G401.6 (cell line): ENCODE results near the gene SPATA18.
"Not testable (repeated sequence)": the region's sequence is repeated elsewhere in the genome, so short reads cannot be mapped to it uniquely, and the experiment has no call there.

Experiments
- FAIRE-seq: peaks from 2 replicates; lab custom pipeline; 2012; peaks lifted over from hg19 to GRCh38; lab: Jason Lieb, UNC

Gene SPATA18

DNA sequence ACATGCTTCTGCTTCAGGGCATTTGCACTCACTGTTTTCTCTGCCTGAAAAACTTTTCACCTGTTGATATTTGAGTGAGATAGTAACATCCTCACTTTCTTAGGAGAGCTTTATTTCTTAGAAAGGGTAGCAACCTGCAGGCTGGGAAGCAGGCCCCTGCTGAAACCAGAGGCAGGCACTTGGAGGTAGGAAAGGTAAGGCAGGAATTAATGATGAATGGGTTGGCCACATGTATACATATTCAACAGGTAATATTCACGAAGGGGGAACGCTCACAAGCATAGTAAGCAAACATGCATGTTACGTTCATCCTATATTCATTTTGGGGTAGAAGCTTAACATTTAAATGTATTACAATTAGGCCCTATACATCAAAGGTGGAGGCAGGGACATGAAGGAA is 3.1 kb downstream of the SPATA18 start:
- FAIRE-seq = no peak

GRCh38 chr4:52057196-52057595 is 6.1 kb downstream of the SPATA18 start:
- no peak for FAIRE-seq

DNA sequence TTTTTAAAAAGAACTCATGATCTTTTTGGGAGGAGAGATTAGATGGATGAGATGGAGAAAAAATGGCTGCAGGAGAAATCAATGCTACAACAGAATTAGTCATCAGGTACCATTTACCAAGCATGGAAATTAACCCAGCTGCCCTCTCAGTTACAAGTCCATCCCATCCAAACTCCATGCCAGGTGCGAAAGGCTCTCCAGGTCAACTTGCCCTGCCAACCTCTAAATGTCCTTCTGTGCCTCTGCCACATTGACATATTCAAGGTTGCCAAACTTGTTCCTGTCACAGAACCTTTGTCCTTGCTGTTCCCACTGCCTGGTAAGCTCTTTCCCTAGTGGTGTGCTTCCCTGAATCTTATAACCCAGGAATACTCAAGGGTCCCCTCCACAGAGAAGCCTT is 7.2 kb downstream of the SPATA18 start:
- FAIRE-seq = no peak

DNA sequence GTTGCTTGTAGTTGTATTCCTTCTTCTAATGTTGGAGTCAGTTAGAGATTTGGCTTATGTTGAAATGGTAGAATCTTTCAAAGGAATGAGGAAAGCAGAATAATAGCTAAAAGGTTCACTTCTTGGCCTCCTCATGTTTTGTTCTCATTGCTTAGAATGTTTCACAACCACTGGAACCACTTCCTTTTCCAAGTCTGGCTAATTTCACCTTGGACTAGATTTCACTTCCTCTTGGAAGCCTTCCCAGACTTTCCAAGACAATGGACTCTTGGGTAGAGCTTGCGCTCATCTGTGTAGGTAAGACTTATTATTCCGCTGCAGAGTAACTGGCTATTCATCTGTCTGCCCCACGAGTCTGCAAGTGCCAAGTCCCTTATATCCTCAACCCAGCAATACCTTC is 8.3 kb downstream of the SPATA18 start:
- FAIRE-seq = no peak

GRCh38 chr4:52069571-52069970 is 18.5 kb downstream of the SPATA18 start:
- FAIRE-seq = no peak

GRCh38 chr4:52071791-52072546 is 20.9 kb downstream of the SPATA18 start:
- FAIRE-seq = no peak

- no peak for FAIRE-seq
Observed at GRCh38 chr4:52076731-52077130, 25.6 kb downstream of the SPATA18 start.

DNA sequence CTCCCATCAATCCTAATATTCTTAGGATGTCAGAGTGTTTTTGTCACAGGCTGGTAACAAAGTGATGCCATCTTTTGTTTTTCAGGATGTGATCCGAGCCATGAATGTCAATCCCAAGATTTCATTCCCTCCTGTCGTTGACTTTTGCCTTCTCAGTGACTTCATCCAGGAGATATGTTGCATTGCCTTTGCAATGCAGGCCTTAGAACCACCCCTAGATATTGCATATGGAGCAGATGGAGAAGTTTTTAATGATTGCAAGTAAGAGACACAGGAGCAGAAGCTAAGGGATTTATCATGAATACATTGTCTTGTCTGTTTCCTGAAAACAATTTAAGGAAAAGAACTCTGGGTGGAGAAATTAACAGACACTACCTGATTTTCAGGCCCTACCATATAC is 28.6 kb downstream of the SPATA18 start:
- FAIRE-seq = no peak

DNA sequence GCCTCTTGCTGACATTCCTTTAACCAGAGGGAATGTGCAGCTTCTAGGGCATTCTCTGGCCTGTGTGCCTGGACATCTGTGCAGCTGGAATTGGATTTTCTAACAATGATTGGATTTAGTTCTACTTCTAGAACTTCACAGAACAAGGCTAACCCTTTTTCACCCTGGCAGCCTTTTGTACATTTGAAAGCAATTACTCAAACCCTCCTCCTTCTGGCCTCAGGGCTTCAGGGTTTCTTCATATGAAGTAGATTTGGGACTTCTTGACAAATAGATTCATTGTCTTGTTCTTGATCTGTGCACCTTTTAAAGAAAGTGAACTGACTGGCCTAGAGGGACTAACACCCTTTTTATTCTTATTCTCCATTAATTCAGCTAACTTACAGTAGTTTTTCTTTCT is 30.1 kb downstream of the SPATA18 start:
- no peak for FAIRE-seq

DNA sequence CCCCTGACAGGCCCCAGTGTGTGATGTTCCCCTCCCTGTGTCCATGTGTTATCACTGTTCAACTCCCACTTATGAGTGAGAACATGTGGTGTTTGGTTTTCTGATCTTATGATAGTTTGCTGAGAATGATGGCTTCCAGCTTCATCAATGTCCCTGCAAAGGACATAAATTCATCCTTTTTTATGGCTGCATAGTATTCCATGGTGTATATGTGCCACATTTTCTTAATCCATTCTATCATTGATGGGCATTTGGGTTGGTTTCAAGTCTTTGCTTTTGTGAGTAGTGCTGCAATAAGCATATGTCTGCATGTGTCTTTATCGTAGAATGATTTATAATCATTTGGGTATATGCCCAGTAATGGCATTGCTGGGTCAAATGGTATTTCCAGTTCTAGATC is 35.3 kb downstream of the SPATA18 start:
- FAIRE-seq = not testable (repeated sequence)

DNA sequence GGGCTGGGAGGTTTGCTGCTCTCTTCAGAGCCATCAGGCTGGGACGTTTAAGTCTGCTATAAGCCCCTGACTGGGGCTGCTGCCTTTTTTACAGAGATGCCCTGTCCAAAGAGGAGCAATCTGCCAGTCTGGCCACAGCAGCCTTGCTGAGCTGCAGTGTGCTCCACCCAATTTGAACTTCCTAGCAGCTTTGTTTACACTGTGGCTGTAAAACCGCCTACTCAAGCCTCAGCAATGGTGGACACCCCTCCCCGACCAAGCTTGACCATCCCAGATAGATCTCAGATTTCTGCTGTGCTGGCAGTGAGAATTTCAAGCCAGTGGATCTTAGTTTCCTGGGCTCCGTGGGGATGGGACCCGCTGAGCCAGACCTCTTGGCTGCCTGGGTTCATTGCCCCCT is 40.7 kb downstream of the SPATA18 start:
- no peak for FAIRE-seq

GRCh38 chr4:52093466-52093865 is 42.4 kb downstream of the SPATA18 start:
- no peak for FAIRE-seq

GRCh38 chr4:52094376-52095145 is 43.5 kb downstream of the SPATA18 start:
- no peak for FAIRE-seq

DNA sequence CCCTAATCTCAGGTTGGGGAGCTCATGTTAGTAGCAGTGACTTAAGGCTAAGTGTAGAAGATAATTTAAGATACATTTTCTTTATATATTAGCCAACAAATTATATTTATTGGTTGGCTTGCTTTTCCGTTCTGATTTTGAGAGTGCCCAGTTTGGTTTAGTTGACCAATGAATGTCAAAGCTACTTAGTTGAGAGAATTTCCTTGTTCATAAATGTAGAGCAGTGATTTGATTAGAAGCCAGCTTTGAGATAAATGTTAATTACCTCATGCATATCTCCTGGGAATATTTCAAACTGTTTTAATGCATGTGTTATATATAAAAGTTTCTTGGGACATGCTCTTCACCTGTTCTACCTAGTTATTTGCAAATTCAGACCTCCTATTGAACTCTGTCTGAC is 44.3 kb downstream of the SPATA18 start:
- no peak for FAIRE-seq

DNA sequence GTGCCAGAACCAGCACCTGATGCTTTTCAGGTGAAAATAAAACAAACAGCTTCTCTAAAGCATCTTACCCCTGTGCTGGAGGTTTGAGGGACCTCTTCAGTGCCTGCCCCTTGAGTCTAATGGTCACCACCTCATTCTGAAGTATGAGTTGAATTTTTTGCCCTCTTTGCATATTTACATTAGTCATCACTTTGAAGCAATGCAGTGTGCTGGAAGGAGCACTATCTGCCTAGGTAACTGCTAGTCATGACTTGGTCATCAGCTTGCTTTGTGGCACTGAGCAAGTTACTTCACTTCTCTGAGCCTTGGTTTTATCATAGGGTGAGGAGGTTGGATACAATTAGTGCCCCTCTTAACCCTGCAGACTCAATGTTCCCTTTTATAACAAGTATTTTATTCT is 44.9 kb downstream of the SPATA18 start:
- no peak for FAIRE-seq

DNA sequence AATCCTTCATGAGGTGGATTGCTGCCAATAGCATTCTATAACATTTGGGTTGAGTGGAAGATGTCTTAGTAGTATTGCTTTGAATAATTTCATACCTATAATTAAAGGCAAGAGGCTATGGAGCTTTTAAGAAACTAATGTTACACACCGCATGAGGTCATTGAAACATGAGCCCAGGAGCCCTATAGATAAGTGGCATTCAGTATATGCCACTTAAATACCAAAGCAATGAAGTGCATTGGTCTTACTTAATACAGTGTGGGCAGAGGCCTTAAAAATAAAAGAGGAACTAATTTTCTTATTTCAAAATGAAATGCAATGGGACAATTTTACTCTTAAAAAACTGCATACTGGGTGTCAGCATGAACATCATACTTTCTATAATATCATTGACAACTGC is 47.5 kb downstream of the SPATA18 start:
- FAIRE-seq = no peak

DNA sequence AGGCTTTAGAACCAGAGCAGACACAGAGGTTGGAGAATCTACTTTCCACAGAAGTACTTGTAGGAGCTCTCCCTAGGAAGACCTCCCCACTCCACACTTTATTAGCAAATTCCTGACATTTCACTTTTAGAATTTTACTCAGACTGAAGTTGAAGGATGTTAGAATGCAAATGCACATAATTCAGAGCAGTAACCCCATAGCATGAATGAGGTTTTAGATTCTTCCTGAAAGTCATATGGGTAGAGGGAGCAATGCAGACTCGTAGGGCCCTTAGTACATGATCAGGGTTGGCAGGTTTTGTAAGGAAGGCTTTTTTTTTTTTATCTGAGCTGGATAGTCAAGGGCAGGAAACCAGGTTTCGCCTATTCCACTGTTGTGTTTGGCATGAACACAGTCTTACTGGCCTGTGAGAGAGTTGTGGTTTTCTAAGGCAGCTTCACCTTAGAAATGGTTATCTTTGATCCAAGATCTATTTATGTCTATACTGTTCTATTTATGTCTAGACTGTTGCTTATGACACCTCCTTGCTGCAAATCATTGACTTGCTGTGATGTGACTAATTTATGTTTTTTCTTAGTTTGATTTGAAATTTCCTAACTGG is 48.9 kb downstream of the SPATA18 start:
- FAIRE-seq = no peak

DNA sequence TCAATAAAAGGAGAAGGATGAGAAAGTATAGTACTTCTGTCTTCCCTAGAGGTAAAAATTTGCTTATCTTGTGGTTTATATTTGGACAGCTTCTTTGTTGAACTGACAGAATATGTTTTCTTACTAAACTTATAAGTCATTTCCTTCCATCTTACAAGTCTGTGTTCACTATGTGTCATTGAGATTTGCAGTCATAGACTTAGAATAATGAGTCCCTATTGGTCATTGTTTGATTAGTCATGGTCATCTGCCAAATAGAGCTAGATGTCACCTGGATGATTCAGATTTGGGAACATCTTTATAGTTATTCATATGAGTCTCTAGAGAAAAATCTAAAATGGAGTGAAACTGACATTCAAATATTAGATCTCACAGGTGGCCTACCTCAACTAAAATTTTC is 51.5 kb downstream of the SPATA18 start:
- FAIRE-seq = no peak

GRCh38 chr4:52103319-52103718 is 52.2 kb downstream of the SPATA18 start:
- FAIRE-seq = no peak

DNA sequence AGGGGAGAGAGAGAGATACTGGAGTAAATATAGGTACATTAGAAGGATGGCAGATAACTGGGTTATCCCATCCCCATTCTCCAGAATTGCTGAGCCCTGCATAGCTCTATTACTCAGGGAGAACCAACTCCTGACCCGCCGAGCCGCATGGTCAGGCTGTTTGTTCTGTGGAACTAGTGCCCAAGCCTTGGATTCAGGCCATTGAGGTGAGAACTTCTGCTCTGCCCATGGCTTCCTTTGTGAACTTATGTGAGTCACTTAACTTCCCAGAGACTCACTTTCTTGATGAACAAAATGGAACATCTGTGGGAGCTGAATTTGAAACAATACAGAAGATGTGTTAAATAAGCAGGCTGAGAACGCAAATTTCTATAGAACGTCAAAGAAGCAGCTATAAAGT is 54.2 kb downstream of the SPATA18 start:
- no peak for FAIRE-seq

GRCh38 chr4:52106191-52106590 is 55.1 kb downstream of the SPATA18 start:
- FAIRE-seq = no peak

DNA sequence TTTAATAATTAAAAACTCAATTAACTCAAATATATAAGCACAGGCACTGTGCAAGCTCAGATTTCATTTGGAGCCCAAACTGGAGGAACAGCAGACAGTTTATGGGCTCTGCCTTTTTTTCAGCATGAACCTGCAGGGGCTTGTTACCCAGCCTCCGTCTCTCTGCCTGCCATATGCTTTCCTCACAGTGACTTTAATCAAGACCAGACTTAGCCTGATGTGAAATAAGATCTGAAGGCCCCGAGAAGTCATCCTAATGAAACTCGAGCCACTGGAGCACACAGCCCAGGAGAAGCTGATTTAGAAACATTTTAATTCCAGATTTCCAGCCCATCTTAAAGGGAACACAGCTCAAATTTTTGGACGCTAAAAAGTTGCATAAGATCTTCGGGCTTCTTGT is 55.6 kb downstream of the SPATA18 start:
- no peak for FAIRE-seq

- FAIRE-seq = no peak
Observed at GRCh38 chr4:52107336-52107735, 56.2 kb downstream of the SPATA18 start.

DNA sequence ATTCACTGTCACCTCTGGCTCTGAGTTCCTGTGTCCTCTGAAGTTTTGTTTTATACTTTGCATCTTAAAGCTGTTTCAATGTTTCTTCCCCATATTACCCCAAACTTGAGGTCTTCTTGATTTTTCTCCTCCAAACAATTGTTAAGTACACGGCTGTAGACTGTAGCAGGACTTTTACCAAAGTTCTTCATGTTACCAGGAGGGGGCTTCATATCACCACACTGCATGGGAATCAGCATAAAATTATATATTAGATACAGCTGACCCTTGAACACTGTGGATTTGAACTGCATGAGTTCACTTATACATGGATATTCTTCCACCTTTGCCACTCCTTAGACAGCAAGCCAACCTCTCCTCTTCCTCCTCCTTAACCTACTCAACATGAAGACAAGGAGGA is 56.6 kb downstream of the SPATA18 start:
- FAIRE-seq = no peak
